Smooth muscle cell (in vitro differentiated cells): Measurements from ENCODE around the gene ASB12. TPM values are rescaled to one million over a fixed set of nuclear protein-coding genes. Genes with fewer than 3 reads are reported as not detected.

Experiments
- DNase-seq: peaks from one replicate; lab custom pipeline; 2025; ENCODE audit not compliant: unreplicated experiment; lab: John Stamatoyannopoulos, UW
- H2AFZ ChIP-seq: fragments of 200-600 bp; sonication (generic); 2 replicates; pipeline ENCODE4 v1.6.0; 2016; ENCODE audit warnings: antibody characterized with exemption, low read depth, mild to moderate bottlenecking
- H3F3A ChIP-seq: fragments of 200-600 bp; sonication (generic); 2 replicates; pipeline ENCODE4 v1.6.0; 2017; ENCODE audit warnings: antibody characterized with exemption, low read depth
- H3K27ac ChIP-seq: fragments of 200-600 bp; sonication (generic); 2 replicates; pipeline ENCODE4 v1.5.1; 2016; ENCODE audit warnings: low read depth, mild to moderate bottlenecking
- H3K27me3 ChIP-seq: fragments of 200-600 bp; sonication (generic); 2 replicates; pipeline ENCODE4 v1.6.1; 2016; ENCODE audit warnings: low read depth, mild to moderate bottlenecking
- H3K36me3 ChIP-seq: fragments of 200-600 bp; sonication (generic); 2 replicates; pipeline ENCODE4 v1.5.1; 2016; ENCODE audit warnings: low read depth
- H3K4me1 ChIP-seq: fragments of 200-600 bp; sonication (generic); 2 replicates; pipeline ENCODE4 v1.5.1; 2016; ENCODE audit warnings: low read depth
- H3K4me2 ChIP-seq: fragments of 200-600 bp; sonication (generic); 2 replicates; pipeline ENCODE4 v1.6.0; 2016; ENCODE audit warnings: mild to moderate bottlenecking
- H3K4me3 ChIP-seq: fragments of 200-600 bp; sonication (generic); 2 replicates; pipeline ENCODE4 v1.5.1; 2016; ENCODE audit warnings: mild to moderate bottlenecking
- H3K79me2 ChIP-seq: fragments of 200-600 bp; sonication (generic); 2 replicates; pipeline ENCODE4 v1.6.0; 2016; ENCODE audit warnings: low read depth, mild to moderate bottlenecking
- H3K9ac ChIP-seq: fragments of 200-600 bp; sonication (generic); 2 replicates; pipeline ENCODE4 v1.6.0; 2016; ENCODE audit warnings: low read depth
- H3K9me3 ChIP-seq: fragments of 200-600 bp; sonication (generic); replicated peaks from 2 replicates; pipeline ENCODE4 v1.5.1; 2016; ENCODE audit warnings: low read depth
- H4K20me1 ChIP-seq: fragments of 200-600 bp; sonication (generic); 2 replicates; pipeline ENCODE4 v1.6.0; 2016; ENCODE audit warnings: low read depth
- CTCF ChIP-seq: fragments of 200-600 bp; sonication (generic); IDR thresholded peaks from 2 replicates; pipeline ENCODE4 v1.5.1; 2017; ENCODE audit warnings: borderline replicate concordance, mild to moderate bottlenecking, antibody characterized with exemption; ENCODE audit not compliant: insufficient read depth, poor library complexity, severe bottlenecking
- WGBS: methylation state at CpG from one replicate; pipeline ENCODE4 v1.1.7; 2016; ENCODE audit warnings: low lambda C conversion rate; 5-methylcytosine and 5-hydroxymethylcytosine counted together
- polyA plus RNA-seq: library from polyadenylated mRNA; unstranded; fragments of >200 nt; fragmentation: Nextera tagmentation; extraction: Ambion mirVana; gene quantifications from 2 replicates; pipeline ENCODE4 v1.2.1, GENCODE V29; 2016
- total RNA-seq: library from RNA; depleted of rRNA; stranded (reverse); fragments of >200 nt; gene quantifications from 2 replicates; pipeline ENCODE4 v1.2.3, GENCODE V29; 2014

The ASB12 gene, protein sequence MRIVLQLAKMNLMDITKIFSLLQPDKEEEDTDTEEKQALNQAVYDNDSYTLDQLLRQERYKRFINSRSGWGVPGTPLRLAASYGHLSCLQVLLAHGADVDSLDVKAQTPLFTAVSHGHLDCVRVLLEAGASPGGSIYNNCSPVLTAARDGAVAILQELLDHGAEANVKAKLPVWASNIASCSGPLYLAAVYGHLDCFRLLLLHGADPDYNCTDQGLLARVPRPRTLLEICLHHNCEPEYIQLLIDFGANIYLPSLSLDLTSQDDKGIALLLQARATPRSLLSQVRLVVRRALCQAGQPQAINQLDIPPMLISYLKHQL
- total RNA-seq = not detected in 2 replicates
- polyA plus RNA-seq = not detected in 2 replicates

GRCh38 chrX:64230123-64230970 is at the start of gene ASB12:
Gene ASB12 (minus strand): TSS chrX:64230607. CDS start chrX:64225650, 4,957 bp downstream.
- peaks cover 4% of the 10 kb centered on the region for H3K9me3 ChIP-seq
- DNase-seq = no peak
- H3K36me3 ChIP-seq = no peaks in the 10 kb centered on the region
- H2AFZ ChIP-seq = no peak within 1 kb of the TSS
- H3K9ac ChIP-seq = no peak within 1 kb of the TSS
- H3F3A ChIP-seq = no peaks in the 10 kb centered on the region
- no peak within 1 kb of the TSS for H3K27ac ChIP-seq
- H4K20me1 ChIP-seq = no peaks in the 10 kb centered on the region
- no peaks in the 10 kb centered on the region for H3K4me1 ChIP-seq
- WGBS = 77% methylated on average over 15 of the region's 17 CpGs
- no peaks in the 10 kb centered on the region for H3K27me3 ChIP-seq
- H3K4me2 ChIP-seq = no peak within 1 kb of the TSS
- no peaks in the 10 kb centered on the region for H3K79me2 ChIP-seq
- no peak within 1 kb of the TSS for H3K4me3 ChIP-seq
- no peak for TF ChIP-seq CTCF

DNA sequence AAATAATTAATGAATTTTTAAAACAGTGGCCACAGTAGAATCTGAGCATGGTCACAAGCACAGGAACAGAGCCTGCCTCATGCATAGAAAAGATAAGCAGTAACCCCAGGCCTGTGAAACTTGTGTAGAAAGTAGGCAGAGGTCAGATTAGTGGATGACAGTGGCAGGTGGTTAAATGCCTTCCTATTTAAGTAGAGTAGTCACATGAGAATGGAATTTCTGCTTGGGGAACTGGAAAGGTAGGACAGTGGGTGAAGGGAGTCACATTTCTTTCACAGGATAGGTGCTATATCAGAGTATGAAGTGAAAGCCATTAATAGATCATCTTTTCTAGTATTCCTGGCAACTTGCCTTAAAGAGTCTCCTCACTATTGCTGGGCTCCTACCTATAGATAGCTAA is 34.9 kb upstream of the ASB12 start:
- no peaks in the 10 kb centered on the region for H3K79me2 ChIP-seq
- no peak for TF ChIP-seq CTCF
- H3F3A ChIP-seq = no peaks in the 10 kb centered on the region
- no peaks in the 10 kb centered on the region for H3K9me3 ChIP-seq
- no peak overlapping the region for H3K27ac ChIP-seq
- no peak overlapping the region for H3K4me2 ChIP-seq
- H4K20me1 ChIP-seq = no peaks in the 10 kb centered on the region
- H3K4me3 ChIP-seq = no peak overlapping the region
- H3K36me3 ChIP-seq = no peaks in the 10 kb centered on the region
- H3K9ac ChIP-seq = no peak overlapping the region
- DNase-seq = no peak
- H3K4me1 ChIP-seq = no peaks in the 10 kb centered on the region
- no peaks in the 10 kb centered on the region for H3K27me3 ChIP-seq
- no peak overlapping the region for H2AFZ ChIP-seq

DNA sequence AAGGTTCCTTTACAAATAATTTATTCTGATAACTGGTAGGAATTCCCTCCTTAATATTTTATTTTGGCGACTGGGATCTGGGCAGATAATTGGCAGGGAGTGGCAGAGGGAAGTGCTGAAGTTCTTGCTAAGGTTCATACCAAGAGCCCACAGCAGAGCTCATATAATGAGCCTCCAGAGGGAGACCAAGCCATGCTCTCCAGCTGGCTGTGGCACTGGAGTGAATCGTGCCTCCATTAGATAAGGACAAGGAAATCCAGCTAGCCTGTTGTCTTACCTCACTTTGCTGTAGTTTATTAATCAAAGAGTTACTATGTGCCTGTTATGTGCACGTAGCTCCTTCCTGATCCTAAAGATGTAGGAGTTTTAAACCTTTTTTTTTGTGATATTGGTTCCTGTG is 1.3 kb downstream of the ASB12 start:
- Histone ChIP-seq H3K27ac (no peak overlapping the region), H3K4me2 (no peak overlapping the region), H3K79me2 (no peaks in the 10 kb centered on the region), H3K27me3 (no peaks in the 10 kb centered on the region), H3K9me3 (no peaks in the 10 kb centered on the region), H4K20me1 (no peaks in the 10 kb centered on the region), H3K9ac (no peak overlapping the region), H3K36me3 (no peaks in the 10 kb centered on the region), H3K4me3 (no peak overlapping the region), H3F3A (no peaks in the 10 kb centered on the region), H3K4me1 (no peaks in the 10 kb centered on the region), H2AFZ (no peak overlapping the region)
- WGBS = 39% methylated on average over 3 of the region's 3 CpGs
- DNase-seq = no peak
- no peak for TF ChIP-seq CTCF
